ENCODE measurements around the gene PRSS22.

PRSS22 gene

DNA sequence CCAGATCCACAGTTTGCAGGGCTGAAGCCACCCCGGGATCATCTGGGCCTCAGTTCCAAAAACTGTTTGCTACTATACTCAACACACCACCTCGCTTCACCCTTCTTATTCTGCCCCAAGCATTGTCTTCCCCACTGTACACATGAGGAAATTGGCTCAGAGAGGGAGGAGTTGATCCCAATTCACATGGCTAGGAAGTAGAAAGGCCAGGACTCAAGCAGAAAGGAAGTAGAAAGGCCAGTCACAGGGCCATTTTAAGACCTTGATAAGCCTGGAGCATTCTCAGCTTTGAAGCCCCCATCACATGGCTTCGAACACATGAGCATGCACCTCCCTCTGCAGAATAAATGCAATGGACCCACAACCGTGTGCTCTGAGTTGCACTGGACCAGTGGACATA lies 7.7 kb upstream of the PRSS22 start:
- no peaks in the 10 kb centered on the region for H3K36me3 ChIP-seq (ENCODE audit: insufficient read depth, low read length)
- H3K9ac ChIP-seq (ENCODE audit: low read depth, low read length), result no peak overlapping the region
- H3K9me3 ChIP-seq (ENCODE audit: control insufficient read depth, insufficient read depth, low read length), result peaks cover 3% of the 10 kb centered on the region; the same call in 1 of the 2 replicates
- H3K4me1 ChIP-seq (ENCODE audit: insufficient read depth, low read length), result no peaks in the 10 kb centered on the region

DNA sequence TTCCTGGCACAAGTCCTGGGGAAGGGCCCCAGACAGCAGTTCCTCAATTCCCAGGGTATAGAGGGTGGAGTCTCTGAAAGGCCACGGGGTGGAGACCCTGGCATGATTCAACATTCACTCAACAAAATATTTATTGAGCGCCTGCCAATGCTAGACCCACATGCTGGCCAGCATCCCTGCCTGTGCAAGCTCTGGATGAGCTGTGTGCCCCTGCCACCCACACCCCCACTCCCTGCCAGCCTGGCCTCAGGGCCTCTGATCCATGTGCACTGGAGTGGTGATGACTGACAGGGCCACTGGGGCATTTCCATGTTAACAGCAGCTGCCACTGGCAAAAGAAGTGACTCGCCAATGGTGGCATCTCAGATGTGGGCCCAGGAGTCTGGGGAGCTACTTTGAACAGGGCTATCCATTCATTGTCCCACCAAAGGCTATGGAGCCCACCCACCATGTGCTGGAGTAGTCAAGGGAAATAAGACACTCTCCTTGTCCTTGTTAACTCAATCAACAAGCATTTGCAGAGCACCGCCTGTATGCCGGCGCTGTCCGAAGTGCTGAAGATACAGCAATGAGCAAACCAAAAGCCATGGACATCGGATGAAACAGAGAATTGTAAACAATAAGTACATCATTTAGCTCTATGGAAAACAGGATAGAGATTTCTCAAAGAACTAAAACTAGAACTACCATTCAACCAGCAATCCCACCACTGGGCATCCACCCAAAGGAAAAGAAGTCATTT lies 3.0 kb upstream of the PRSS22 start:
- no peak overlapping the region for H3K9ac ChIP-seq (ENCODE audit: low read depth, low read length)
- H3K36me3 ChIP-seq (ENCODE audit: insufficient read depth, low read length), result no peaks in the 10 kb centered on the region
- H3K9me3 ChIP-seq (ENCODE audit: control insufficient read depth, insufficient read depth, low read length), result peaks cover 3% of the 10 kb centered on the region; the same call in 1 of the 2 replicates
- no peaks in the 10 kb centered on the region for H3K4me1 ChIP-seq (ENCODE audit: insufficient read depth, low read length)

DNA sequence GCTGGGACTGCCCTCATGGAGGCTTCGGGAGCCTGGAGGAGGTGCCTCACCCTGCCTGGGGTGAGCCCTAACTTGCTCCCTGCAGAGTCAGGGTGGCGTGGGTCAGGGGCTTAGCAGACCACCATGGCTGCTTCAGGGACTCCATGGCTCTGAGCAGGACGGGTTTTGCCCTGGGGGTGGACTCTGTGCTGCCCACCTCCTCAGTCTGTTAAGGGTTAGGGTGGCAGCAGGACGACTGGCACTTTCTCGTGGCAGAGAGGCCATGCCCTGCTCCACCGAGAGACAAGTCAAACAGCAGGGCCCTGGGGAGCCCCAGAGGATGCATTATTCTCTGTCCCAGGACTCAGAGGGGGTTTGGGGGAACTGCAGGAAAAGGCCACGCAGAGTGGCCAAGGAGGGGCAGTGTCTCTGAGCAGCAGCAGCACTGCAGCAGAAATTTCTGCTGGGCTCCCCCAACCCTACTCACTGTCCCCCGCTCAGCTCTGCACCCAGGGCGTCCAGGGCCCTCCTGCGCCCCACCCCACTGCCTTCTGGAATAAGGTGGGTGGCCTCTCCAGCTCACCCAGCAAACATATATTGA lies 1.8 kb upstream of the PRSS22 start:
- Histone ChIP-seq H3K4me1 (ENCODE audit: insufficient read depth, low read length) (no peaks in the 10 kb centered on the region), H3K9me3 (ENCODE audit: control insufficient read depth, insufficient read depth, low read length) (peaks cover 3% of the 10 kb centered on the region), H3K36me3 (ENCODE audit: insufficient read depth, low read length) (no peaks in the 10 kb centered on the region)

DNA sequence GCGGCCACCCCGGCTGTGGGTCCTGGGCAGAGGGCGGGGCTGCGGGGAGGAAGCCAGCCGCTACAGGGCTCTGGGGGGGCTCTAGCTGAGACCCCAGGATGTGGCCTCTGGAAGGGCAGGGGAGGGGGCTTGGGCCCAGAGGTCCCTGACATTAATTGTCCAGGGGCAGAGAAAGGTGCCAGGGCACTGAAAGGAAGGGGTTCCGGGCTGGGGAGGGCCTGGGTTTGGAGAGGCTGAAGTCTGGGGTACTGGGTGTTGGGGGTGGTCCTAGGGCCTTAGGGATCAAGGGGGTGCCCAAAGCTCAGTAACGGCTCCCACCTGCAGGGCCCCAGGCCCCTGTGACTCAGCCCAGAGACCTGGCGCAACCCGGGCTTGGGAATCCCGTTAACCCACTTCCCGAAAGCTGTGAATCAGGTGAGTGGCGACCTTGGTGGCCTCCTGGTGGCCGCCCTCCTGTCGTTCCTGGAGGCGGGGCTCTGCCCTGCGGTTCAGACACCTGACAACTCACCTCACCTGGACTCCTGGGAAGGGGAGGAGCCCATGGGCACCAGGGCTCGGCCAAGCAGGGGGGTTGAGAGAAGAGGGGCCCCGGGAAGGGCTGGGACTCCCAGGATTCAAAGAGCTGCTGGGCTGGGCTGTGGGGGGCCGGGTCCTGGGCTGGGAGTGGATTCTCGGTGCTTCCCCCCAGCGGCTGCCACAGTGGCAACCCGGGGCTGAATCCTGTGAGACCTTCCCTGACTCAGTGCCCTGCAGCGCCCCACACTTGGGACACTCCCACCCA lies 465 bp upstream of the PRSS22 start:
- H3K4me1 ChIP-seq (ENCODE audit: insufficient read depth, low read length), result no peaks in the 10 kb centered on the region
- H3K9me3 ChIP-seq (ENCODE audit: control insufficient read depth, insufficient read depth, low read length), result peaks cover 9% of the 10 kb centered on the region
- H3K9ac ChIP-seq (ENCODE audit: low read depth, low read length), result peak overlapping the region; percentile 38
- H3K36me3 ChIP-seq (ENCODE audit: insufficient read depth, low read length), result no peaks in the 10 kb centered on the region

More for the DNA sequence above, 1.8 kb upstream of the PRSS22 start:
- no peak overlapping the region for H3K9ac ChIP-seq (ENCODE audit: low read depth, low read length)

DNA sequence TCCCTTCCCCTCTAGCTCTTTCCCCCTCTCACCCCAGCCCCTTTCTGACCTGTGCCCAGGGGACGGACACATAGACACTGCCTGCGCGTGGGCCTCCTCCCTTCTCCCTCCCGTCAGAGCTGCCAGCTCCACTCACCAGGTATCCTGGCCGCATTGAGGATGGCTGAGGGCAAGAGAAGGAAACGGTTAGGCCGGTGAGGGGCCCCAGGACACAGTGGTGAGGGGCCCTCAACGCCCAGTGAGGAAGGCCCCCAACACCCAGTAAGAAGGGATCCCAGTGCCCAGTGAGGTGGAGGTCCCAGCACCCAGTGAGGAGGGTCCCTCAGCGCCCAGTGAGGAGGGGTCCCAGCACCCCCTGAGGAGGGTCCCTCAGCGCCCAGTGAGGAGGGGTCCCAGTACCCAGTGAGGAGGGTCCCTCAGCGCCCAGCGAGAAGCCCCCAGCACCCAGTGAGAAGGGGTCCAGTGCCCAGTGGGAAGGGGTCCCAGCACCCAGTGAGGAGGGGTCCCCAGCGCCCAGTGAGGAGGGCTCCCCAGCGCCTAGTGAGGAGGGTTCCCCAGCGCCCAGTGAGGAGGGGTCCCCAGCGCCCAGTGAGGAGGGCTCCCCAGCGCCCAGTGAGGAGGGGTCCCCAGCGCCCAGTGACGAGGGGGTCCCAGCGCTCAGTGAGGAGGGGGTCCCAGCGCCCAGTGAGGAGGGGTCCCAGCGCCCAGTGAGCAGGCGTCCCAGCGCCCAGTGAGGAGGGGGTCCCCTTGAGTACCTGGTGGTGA lies 1.1 kb downstream of the PRSS22 start:
- Histone ChIP-seq H3K9ac (ENCODE audit: low read depth, low read length) (peak overlapping the region; percentile 38; the same call in 1 of the 2 replicates), H3K9me3 (ENCODE audit: control insufficient read depth, insufficient read depth, low read length) (peaks cover 9% of the 10 kb centered on the region), H3K36me3 (ENCODE audit: insufficient read depth, low read length) (no peaks in the 10 kb centered on the region), H3K4me1 (ENCODE audit: insufficient read depth, low read length) (no peaks in the 10 kb centered on the region)

DNA sequence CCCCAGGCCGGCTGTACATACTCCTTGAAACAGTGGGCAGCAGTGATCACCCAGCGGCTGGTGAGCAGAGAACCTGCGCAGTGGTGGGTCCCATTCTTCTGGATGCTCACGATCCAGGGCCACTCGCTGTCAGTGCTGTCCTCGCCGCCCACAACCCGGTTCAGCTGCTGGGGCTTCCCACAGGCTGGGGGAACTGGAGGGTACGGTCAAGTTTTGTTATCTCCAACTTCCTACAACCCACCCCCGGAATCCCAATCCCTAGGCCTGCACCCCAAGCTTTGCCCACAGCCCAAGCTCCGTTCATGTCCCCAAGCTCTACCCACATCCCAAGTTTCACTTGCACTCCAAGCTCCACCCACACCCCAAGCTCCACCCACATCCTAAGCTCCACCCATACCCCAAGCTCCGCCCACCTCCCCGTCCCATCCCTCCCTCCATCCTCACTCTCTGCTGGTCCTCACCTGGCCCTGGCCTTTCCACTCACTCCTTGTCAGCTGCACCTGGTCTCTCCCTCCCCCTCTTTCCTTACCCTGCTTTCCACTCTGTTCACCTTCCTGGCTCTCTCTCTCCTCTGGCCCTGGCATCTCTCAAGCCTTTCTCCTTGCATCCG lies 1.8 kb downstream of the PRSS22 start:
- H3K36me3 ChIP-seq (ENCODE audit: insufficient read depth, low read length), result no peaks in the 10 kb centered on the region
- no peak overlapping the region for H3K9ac ChIP-seq (ENCODE audit: low read depth, low read length)
- H3K4me1 ChIP-seq (ENCODE audit: insufficient read depth, low read length), result no peaks in the 10 kb centered on the region
- H3K9me3 ChIP-seq (ENCODE audit: control insufficient read depth, insufficient read depth, low read length), result peaks cover 9% of the 10 kb centered on the region

DNA sequence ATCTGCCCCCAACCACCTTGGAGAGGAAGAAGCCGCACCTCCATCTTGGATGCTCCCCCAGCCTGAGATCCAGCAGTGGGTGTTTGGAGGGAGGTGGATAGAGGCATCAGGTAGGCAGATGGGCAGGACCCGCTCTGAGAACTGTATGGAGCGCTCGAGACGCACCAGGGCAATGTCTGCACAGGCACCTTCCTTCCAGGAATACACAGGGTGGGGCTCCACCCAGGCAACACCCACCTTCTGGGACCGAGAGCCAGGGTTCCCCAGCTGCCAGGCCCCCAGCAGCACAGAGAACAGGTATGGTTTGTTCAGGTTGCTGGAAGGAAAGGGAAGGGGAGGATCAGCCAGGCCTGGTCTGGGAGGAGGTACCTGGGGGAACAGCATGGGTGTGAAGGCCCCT lies 2.4 kb downstream of the PRSS22 start:
- Histone ChIP-seq H3K9me3 (ENCODE audit: control insufficient read depth, insufficient read depth, low read length) (peaks cover 6% of the 10 kb centered on the region; the same call in 1 of the 2 replicates), H3K9ac (ENCODE audit: low read depth, low read length) (no peak overlapping the region), H3K36me3 (ENCODE audit: insufficient read depth, low read length) (no peaks in the 10 kb centered on the region), H3K4me1 (ENCODE audit: insufficient read depth, low read length) (no peaks in the 10 kb centered on the region)

DNA sequence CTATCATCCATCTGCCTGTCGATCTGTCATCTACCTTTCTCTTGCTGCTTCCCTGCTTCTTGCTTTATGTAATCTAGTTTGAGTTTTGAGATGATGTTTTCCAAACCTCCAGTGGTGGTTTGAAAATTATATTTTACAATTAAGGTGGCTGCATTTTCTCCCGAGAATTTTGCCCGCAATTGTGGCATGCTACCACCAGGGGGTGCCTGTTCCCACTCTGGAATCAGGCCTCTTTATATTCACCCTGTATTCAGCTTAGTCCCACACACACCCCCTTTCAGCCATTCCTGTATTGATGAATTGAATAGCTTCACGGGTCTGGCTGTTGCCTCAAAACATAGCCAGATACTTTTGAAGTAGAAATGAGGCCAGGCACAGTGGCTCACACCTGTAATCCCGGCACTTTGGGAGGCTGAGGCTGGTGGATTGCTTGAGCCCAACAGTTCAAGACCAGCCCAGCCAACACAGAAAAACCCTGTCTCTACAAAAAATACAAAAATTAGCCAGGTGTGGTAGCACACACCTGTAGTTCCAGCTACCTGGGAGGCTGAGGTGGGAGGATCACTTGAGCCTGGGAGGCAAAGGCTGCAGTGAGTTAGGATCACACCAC lies 3.2 kb downstream of the PRSS22 start:
- Histone ChIP-seq H3K4me1 (ENCODE audit: insufficient read depth, low read length) (no peaks in the 10 kb centered on the region), H3K9me3 (ENCODE audit: control insufficient read depth, insufficient read depth, low read length) (peaks cover 6% of the 10 kb centered on the region; the same call in 1 of the 2 replicates), H3K36me3 (ENCODE audit: insufficient read depth, low read length) (no peaks in the 10 kb centered on the region), H3K9ac (ENCODE audit: low read depth, low read length) (no peak overlapping the region)

DNA sequence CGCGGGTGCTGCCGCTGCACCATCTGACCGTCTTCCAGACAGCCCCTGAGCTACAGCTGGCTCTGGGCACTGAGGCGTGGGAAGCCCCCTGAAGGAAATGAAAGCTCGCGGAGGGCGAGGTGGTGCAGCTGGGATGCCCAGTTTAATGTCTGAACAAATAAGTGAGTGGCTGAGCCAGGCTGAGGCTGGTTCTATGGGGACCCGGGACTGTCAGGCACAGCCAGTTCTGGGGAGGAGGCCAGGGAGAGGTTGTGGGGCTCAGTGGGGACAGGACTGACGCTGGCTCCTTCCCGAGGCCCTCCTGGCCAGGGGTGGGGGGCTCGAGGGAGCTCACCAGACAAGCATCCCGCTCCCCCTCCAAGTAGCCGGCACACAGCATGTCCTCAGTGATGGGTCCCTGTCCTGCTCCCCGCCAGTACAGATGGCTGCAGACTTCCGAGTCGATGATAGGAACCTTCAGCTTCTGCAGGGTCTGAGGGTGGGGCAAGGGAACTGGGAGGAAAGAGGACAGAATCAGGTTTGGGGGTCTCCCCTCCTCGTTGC lies 4.4 kb downstream of the PRSS22 start:
- Histone ChIP-seq H3K9ac (ENCODE audit: low read depth, low read length) (no peak overlapping the region), H3K36me3 (ENCODE audit: insufficient read depth, low read length) (no peaks in the 10 kb centered on the region), H3K9me3 (ENCODE audit: control insufficient read depth, insufficient read depth, low read length) (peaks cover 6% of the 10 kb centered on the region; the same call in 1 of the 2 replicates), H3K4me1 (ENCODE audit: insufficient read depth, low read length) (no peaks in the 10 kb centered on the region)

DNA sequence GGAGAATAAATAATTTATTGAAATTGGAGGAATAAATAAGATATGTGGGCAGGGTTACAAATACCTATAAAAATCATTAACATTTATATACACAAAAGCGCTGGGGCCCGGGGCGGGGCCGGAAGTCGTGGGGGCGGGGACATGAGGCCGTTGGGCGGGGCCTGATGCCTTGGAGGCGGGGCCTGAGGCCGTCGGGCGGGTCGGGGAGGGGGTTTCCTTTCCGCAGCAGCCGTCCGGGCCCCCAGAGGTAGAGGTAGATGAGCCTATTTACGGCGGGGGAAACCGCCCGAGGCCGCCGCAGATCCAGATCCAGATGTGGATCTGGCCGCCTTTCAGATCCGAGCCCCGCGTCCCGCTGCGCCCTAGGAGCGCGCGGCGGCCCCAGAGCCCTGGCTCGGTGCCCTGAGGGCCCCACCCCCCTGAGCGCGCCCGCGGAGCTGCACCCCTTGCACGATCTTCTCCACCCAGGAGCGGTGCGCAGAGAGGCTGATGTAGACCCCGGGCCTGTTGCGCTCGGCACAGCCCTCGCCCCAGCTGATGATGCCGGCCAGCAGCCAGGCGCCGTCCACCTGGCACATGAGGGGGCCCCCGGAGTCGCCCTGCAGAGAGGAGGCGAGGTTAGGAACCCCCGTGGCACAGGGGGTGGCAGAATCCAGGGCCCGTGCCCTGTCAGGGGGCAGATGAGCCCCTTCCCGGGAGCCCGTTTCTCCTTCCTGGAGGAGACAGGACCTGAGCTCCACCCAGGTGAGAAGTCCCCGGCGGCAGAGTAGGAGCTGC lies 5.1 kb downstream of the PRSS22 start:
- Histone ChIP-seq H3K9ac (ENCODE audit: low read depth, low read length) (no peak overlapping the region), H3K9me3 (ENCODE audit: control insufficient read depth, insufficient read depth, low read length) (peaks cover 6% of the 10 kb centered on the region; the same call in 1 of the 2 replicates), H3K36me3 (ENCODE audit: insufficient read depth, low read length) (no peaks in the 10 kb centered on the region), H3K4me1 (ENCODE audit: insufficient read depth, low read length) (no peaks in the 10 kb centered on the region)

DNA sequence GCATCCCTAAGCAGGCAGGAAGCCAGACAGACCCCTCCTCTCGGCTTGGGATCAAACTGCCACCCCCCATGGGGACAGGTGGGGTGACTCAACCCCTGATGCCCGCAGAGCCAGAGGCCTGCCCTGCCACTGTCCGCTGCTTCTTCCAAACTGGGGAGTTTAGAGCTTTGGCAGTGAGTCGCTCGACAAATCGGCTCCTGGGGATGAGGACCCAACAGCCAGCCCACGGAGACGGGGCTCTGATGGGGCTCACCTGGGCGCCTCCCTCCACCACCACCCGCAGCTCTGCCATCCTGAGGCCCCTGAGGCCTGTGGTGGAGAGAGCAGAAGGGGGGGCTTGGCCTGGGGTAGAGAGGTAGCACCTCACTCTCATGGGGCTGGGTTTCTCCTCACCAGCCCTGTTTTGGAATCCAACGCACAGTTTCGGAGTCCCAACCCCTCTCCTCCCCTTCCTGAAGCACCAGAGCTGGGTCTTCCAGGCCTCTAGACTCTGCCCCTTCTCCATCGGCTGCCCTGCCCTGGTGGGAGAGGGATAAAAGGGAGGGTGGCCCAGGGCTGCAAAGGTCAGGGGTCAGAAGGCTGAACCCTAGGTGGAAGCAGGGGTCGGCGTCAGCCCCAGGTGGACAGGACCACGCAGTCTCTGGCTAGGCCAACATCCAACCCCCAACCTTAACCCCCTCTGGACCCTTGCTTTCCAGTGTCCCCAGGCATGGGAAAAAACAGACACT lies 5.8 kb downstream of the PRSS22 start:
- Histone ChIP-seq H3K9ac (ENCODE audit: low read depth, low read length) (no peak overlapping the region), H3K9me3 (ENCODE audit: control insufficient read depth, insufficient read depth, low read length) (peaks cover 6% of the 10 kb centered on the region; the same call in 1 of the 2 replicates), H3K36me3 (ENCODE audit: insufficient read depth, low read length) (no peaks in the 10 kb centered on the region), H3K4me1 (ENCODE audit: insufficient read depth, low read length) (no peaks in the 10 kb centered on the region)

Data from ES-I3 (cell line).